Endothelial cell of umbilical vein (primary cell): ENCODE measurements around the gene DMRTC2. TPM values are rescaled to one million over a fixed set of nuclear protein-coding genes. Genes with fewer than 3 reads are reported as not detected.

ENCODE experiments used
- BruUV-seq: library from RNA; stranded (reverse); fragments of 400-500 nt; replicated peaks from 2 replicates; lab custom pipeline; 2021; lab: Mats Ljungman, UMichigan
- CTCF ChIA-PET: fragments of 300-600, 350-600 bp; sonication (Branson Sonifier 250); formaldehyde crosslinking; loops from one replicate; lab custom pipeline; 2021; ENCODE audit warnings: antibody characterized with exemption, inconsistent platforms; lab: Charles Lee
- POLR2A ChIA-PET: fragments of 300-600, 350-600 bp; sonication (Branson Sonifier 250); formaldehyde crosslinking; loops from one replicate; lab custom pipeline; 2021; ENCODE audit warnings: antibody characterized with exemption, inconsistent platforms; lab: Charles Lee
- DNase-seq: peaks from one replicate; pipeline ENCODE4 v3.0.0-alpha.2; 2011; ENCODE audit warnings: low read depth, low spot score
- FAIRE-seq: peaks from 2 replicates; lab custom pipeline; 2011; peaks lifted over from hg19 to GRCh38; lab: Jason Lieb, UNC
- H2AFZ ChIP-seq: 2 replicates; pipeline ENCODE4 v1.6.0; 2012; ENCODE audit warnings: low read depth, low read length, control low read depth, inconsistent platforms
- H3K27ac ChIP-seq: 2 replicates; pipeline ENCODE4 v1.5.1; 2011; ENCODE audit warnings: low read depth, mild to moderate bottlenecking, control low read depth, low read length, moderate library complexity; ENCODE audit not compliant: insufficient read depth
- H3K27me3 ChIP-seq, 2 experiments: 2 replicates each; pipeline versions ENCODE4 v1.6.0 to v1.6.1; 2011; ENCODE audit warnings: low read length in 2 of 2, mixed read lengths in 1 of 2; ENCODE audit not compliant: control insufficient read depth in 2 of 2, insufficient read depth in 2 of 2
- H3K36me3 ChIP-seq, 2 experiments: 2 replicates in 1 of 2; 3 replicates in 1 of 2; pipeline ENCODE4 v1.5.1; 2011; ENCODE audit warnings: low read length in 2 of 2, mild to moderate bottlenecking in 1 of 2, moderate library complexity in 1 of 2; ENCODE audit not compliant: control insufficient read depth in 2 of 2, insufficient read depth in 2 of 2; ENCODE audit errors: extremely low read depth in 1 of 2
- H3K4me1 ChIP-seq: 3 replicates; pipeline ENCODE4 v1.5.1; 2011; ENCODE audit warnings: mild to moderate bottlenecking, low read length; ENCODE audit not compliant: control insufficient read depth, insufficient read depth; ENCODE audit errors: extremely low read depth
- H3K4me2 ChIP-seq: 2 replicates; pipeline ENCODE4 v1.6.1; 2011; ENCODE audit warnings: low read length, control low read depth, mixed read lengths; ENCODE audit not compliant: insufficient read depth
- H3K4me3 ChIP-seq, 3 experiments: fragments of 200-600 bp in 1 of 3; sonication (generic), shearing (Covaris generic) in 1 of 3; replicated peaks in 1 of 3; 2 replicates each; pipeline ENCODE4 v1.5.1; 2011 to 2016; ENCODE audit warnings: control low read depth in 3 of 3, low read length in 3 of 3, mild to moderate bottlenecking in 2 of 3, inconsistent platforms in 1 of 3, low read depth in 1 of 3, moderate library complexity in 1 of 3; ENCODE audit not compliant: insufficient read depth in 1 of 3
- H3K79me2 ChIP-seq: 2 replicates; pipeline ENCODE4 v1.6.0; 2012; ENCODE audit warnings: low read length, inconsistent platforms; ENCODE audit not compliant: control insufficient read depth, insufficient read depth
- H3K9ac ChIP-seq: replicated peaks from 2 replicates; pipeline ENCODE3; 2011; ENCODE audit warnings: low read length, control low read depth; ENCODE audit not compliant: insufficient read depth; ENCODE audit errors: extremely low read depth
- H3K9me1 ChIP-seq: replicated peaks from 3 replicates; pipeline ENCODE4 v1.6.0; 2011; ENCODE audit warnings: mild to moderate bottlenecking, low read length; ENCODE audit not compliant: control insufficient read depth, insufficient read depth; ENCODE audit errors: extremely low read depth
- H3K9me3 ChIP-seq: replicated peaks from 2 replicates; pipeline ENCODE4 v1.5.1; 2012; ENCODE audit warnings: low read length, inconsistent platforms; ENCODE audit not compliant: control insufficient read depth, insufficient read depth
- H4K20me1 ChIP-seq: replicated peaks from 2 replicates; pipeline ENCODE3; 2011; ENCODE audit warnings: mild to moderate bottlenecking, low read length; ENCODE audit not compliant: control insufficient read depth, insufficient read depth; ENCODE audit errors: extremely low read depth
- CTCF ChIP-seq, 2 donors: IDR thresholded peaks; 1 replicate in 1 of 2; 2 replicates in 1 of 2; pipeline ENCODE4 v1.5.1; 2011; ENCODE audit warnings: low read length in 2 of 2, mild to moderate bottlenecking in 2 of 2, moderate library complexity in 2 of 2, control low read depth in 1 of 2, inconsistent platforms in 1 of 2, low read depth in 1 of 2; ENCODE audit not compliant: insufficient read depth in 1 of 2; ENCODE audit errors: extremely low read depth in 1 of 2
- EZH2 ChIP-seq: IDR thresholded peaks from 2 replicates; pipeline ENCODE4 v1.6.1; 2012; ENCODE audit warnings: borderline replicate concordance, low read depth, mild to moderate bottlenecking, moderate library complexity, low read length, inconsistent platforms; ENCODE audit not compliant: severe bottlenecking
- FOS ChIP-seq: IDR thresholded peaks from 2 replicates; pipeline ENCODE4 v1.6.1; 2011; ENCODE audit warnings: mild to moderate bottlenecking, low read length, moderate library complexity, borderline replicate concordance; ENCODE audit not compliant: insufficient read depth
- GATA2 ChIP-seq: IDR thresholded peaks from 2 replicates; pipeline ENCODE4 v1.7.0; 2011; ENCODE audit warnings: low read depth, mild to moderate bottlenecking, moderate library complexity, mixed read lengths, low read length; ENCODE audit not compliant: insufficient read length, insufficient read depth
- JUN ChIP-seq: IDR thresholded peaks from 2 replicates; pipeline ENCODE4 v1.6.1; 2011; ENCODE audit warnings: borderline replicate concordance, low read depth; ENCODE audit not compliant: insufficient read length, insufficient read depth
- MAX ChIP-seq: IDR thresholded peaks from 2 replicates; pipeline ENCODE4 v1.6.1; 2011; ENCODE audit not compliant: insufficient read depth, insufficient read length
- MYC ChIP-seq: IDR thresholded peaks from one replicate; pipeline ENCODE4 v1.6.1; 2011; ENCODE audit warnings: mild to moderate bottlenecking, low read depth, low read length
- POLR2A ChIP-seq: IDR thresholded peaks from 2 replicates; pipeline ENCODE4 v1.6.1; 2012; ENCODE audit warnings: low read depth, mild to moderate bottlenecking, control low read depth, low read length
- POLR2AphosphoS5 ChIP-seq: IDR thresholded peaks from 2 replicates; pipeline ENCODE4 v1.6.1; 2012; ENCODE audit warnings: low read depth, mild to moderate bottlenecking, control low read depth, low read length, moderate library complexity; ENCODE audit not compliant: insufficient read depth
- dilution Hi-C: fragments of 300-500 bp; cut with MboI; formaldehyde crosslinking; loops from one replicate; pipeline ENCODE4 v1.15.0; 2019; ENCODE audit warnings: low sequenced_read_pairs; ENCODE audit not compliant: extremely low pct_ligation_motif_present
- intact Hi-C: fragments of 100-400 bp; cut with micrococcal nuclease; formaldehyde crosslinking; loops from one replicate; pipeline ENCODE4 v1.10.0; 2022
- polyA plus RNA-seq, 4 experiments: library from polyadenylated mRNA; depleted of rRNA in 3 of 4; stranded (reverse) in 3 of 4; unstranded in 1 of 4; fragments of >200 nt; gene quantifications; 2 replicates each; pipeline versions ENCODE4 v1.2.1 to v1.2.3, GENCODE V29; 2011 to 2012; ENCODE audit warnings: missing spikeins in 1 of 4
- total RNA-seq: library from RNA; stranded (reverse); gene quantifications from 2 replicates; pipeline ENCODE4 v1.2.3, GENCODE V29; 2021

Gene DMRTC2
- total and polyA plus RNA-seq, 2 donors (not counting 3 experiments of a cell fraction or from before 2014, with no cell fraction given), result not detected

DNA sequence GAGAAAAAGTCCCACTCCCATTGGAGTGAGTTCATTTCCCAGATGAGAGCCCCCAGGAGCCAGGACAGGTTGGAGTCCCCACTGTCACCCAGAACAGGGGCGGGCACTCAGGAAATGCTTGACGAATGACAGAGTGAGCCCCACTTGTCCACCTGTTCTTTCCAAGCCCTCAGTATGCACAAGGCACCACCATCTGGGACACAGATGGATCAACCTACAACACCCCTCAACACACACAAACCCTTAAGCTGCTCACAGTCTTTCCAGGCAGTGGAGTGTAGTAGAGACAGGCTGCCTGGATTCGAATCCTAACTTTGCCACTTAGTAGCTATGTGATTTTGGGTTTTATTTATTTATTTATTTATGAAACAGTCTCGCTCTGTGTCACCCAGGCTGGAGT is 46.1 kb downstream of the DMRTC2 start:
- Histone ChIP-seq H3K9ac (no peak overlapping the region), H3K4me1 (peaks cover 8% of the 10 kb centered on the region), H3K27me3 (no peaks in the 10 kb centered on the region), H2AFZ (no peak overlapping the region), H3K27ac (no peak overlapping the region), H3K4me3 (no peak overlapping the region), H3K9me1 (no peaks in the 10 kb centered on the region), H4K20me1 (no peaks in the 10 kb centered on the region), H3K79me2 (peaks cover 11% of the 10 kb centered on the region), H3K9me3 (no peaks in the 10 kb centered on the region), H3K4me2 (no peak overlapping the region), H3K36me3 (peaks cover 6 to 26% of the 10 kb centered on the region in 2 experiments)
- FAIRE-seq (no peak), DNase-seq (no peak)
- dilution Hi-C loops, result no loop called here
- ChIA-PET POLR2A (no interaction called here), CTCF (interaction anchor here (1.4 kb wide), 1 partner anchor 18 kb away, joined by 5 read pairs; no protein-coding TSS in a partner anchor)
- intact Hi-C loops, result no loop called here
- TF ChIP-seq POLR2A (no peak), FOS (no peak), EZH2 (no peak), POLR2AphosphoS5 (no peak), GATA2 (no peak), MYC (no peak)
- no TSS peak for BruUV-seq

DNA sequence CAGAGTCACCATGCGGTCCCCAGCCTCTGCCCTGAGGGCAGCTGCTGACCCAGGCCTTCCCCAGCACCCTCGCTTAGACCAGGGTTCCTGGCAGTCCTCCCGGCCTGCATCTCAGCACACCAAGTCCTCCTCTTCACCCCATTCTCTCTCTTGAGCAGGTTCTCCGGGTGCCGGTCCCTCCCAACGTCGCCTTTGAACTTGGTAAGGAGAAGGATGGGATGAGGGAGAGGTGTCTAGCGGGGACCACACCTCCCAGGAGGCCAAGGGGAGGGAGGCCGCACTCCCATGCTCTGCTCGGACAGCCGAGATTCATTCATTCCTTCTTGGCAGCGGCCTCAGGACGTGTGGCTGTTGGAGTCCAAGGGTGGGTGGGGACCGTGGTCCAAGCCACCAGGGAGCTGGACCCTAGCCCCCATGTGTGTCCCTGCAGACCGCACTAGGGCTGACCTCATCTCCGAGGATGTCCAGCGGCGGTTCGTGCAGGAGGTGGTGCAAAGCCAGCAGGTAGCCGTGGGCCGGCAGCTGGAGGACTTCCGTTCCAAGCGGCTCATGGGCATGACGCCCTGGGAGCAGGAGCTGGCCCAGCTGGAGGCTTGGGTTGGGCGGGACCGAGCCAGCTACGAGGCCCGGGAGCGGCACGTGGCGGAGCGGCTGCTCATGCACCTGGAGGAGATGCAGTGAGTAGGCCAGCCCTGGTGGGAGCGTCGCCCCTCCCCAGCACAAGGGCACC is 47.5 kb downstream of the DMRTC2 start:
- Histone ChIP-seq H3K4me1 (peaks cover under 1% of the 10 kb centered on the region), H3K4me3 (no peak overlapping the region), H4K20me1 (no peaks in the 10 kb centered on the region), H3K9ac (no peak overlapping the region), H2AFZ (no peak overlapping the region), H3K4me2 (no peak overlapping the region), H3K27me3 (no peaks in the 10 kb centered on the region), H3K36me3 (peaks cover 6 to 31% of the 10 kb centered on the region in 2 experiments), H3K9me3 (no peaks in the 10 kb centered on the region), H3K27ac (no peak overlapping the region), H3K9me1 (no peaks in the 10 kb centered on the region), H3K79me2 (peaks cover under 1% of the 10 kb centered on the region)
- no peak for FAIRE-seq
- no peak for DNase-seq
- no TSS peak for BruUV-seq
- intact Hi-C loops, result no loop called here
- ChIA-PET POLR2A (no interaction called here), CTCF (no interaction called here)
- TF ChIP-seq EZH2 (no peak), MYC (no peak), POLR2AphosphoS5 (no peak), JUN (no peak), CTCF (IDR thresholded peaks at IDR 0.05; ENCODE audit: extremely low read depth in 1 of 2, insufficient read depth in 1 of 2, low read depth in 1 of 2, low read length in 2 of 2) (no peak), FOS (no peak), POLR2A (no peak), MAX (no peak), GATA2 (no peak)
- dilution Hi-C loops, result no loop called here
